IgD-negative memory B cell (primary cell): ENCODE data around the gene KCP. TPM values are rescaled to one million over a fixed set of nuclear protein-coding genes. Genes with fewer than 3 reads are reported as not detected.

Source experiments
- H3K27ac Mint-ChIP-seq, 3 donors: one replicate each; pipeline ENCODE4 v1.8.0; 2020 to 2022; ENCODE audit warnings: mild to moderate bottlenecking in 3 of 3, mixed read lengths in 3 of 3, moderate library complexity in 1 of 3
- H3K27me3 Mint-ChIP-seq: one replicate; pipeline ENCODE4 v1.8.0; 2021; ENCODE audit warnings: mixed read lengths
- H3K36me3 Mint-ChIP-seq: one replicate; pipeline ENCODE4 v1.8.0; 2020; ENCODE audit warnings: mild to moderate bottlenecking, mixed read lengths
- H3K4me1 Mint-ChIP-seq, 3 donors: one replicate each; pipeline ENCODE4 v1.8.0; 2020 to 2022; ENCODE audit warnings: mixed read lengths in 3 of 3, mild to moderate bottlenecking in 1 of 3
- H3K4me3 Mint-ChIP-seq, 4 donors: one replicate each; pipeline ENCODE4 v1.8.0; 2020 to 2022; ENCODE audit warnings: mild to moderate bottlenecking in 4 of 4, mixed read lengths in 4 of 4, moderate library complexity in 3 of 4
- H3K9me3 Mint-ChIP-seq, 3 donors: one replicate each; pipeline ENCODE4 v1.8.0; 2020 to 2021; ENCODE audit warnings: mixed read lengths in 3 of 3, mild to moderate bottlenecking in 1 of 3
- polyA plus RNA-seq: library from polyadenylated mRNA; unstranded; fragments of 300-500 nt; fragmentation: Illumina TruSeq; gene quantifications from one replicate; pipeline ENCODE4 v1.2.3, GENCODE V29; 2021

KCP gene
- polyA plus RNA-seq, 1 donor from 2014 or later: 0.26 TPM

DNA sequence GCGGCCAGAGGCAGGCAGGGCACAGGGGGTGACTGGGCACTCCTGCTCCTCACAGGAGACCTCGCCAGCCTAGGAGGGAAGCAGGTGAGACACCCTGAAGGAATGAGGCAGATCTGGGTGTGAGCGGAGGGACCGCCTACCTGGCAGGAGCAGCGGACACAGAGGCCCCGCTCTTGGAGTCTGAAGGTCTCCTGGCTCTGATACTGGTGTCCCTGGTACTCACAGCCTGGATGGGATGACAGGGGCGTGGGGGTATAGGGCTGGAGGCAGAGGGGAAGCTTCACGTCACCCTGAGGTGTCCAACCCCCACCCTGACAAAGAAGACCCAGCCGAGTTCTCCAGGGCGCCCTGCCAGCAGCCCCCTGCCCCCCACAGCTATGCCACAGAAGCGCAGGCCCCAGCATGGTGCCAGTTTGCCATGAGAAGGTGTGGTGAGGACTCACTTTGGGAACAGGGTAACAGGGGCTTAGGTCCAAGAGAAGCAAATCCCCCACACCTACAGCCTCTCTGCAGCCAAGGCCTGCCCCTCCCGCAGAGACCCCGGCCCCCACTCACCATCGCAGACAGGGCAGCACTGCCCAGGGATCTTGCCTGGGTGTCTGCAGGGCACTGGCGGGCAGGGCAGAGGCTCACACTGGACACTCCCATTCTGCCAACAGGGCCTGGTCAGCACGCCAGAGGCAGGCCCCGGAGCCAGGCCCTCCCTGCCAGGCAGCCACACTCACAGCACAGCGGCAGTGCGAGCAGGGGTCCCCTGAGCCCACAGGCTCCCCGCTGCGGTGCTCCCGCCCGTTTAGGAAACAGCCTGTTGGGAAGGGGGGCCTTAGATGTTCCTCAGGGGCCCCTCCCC lies 17.0 kb downstream of the KCP start:
- Mint-ChIP-seq H3K4me1 (no peaks in the 10 kb centered on the region), H3K36me3 (no peaks in the 10 kb centered on the region), H3K27ac (no peak overlapping the region), H3K4me3 (no peak overlapping the region), H3K27me3 (peaks cover 7% of the 10 kb centered on the region), H3K9me3 (peaks cover 0 to 6% (median 3%) of the 10 kb centered on the region in 3 donors)

GRCh38 chr7:128892521-128893250 lies 17.8 kb downstream of the KCP start:
- Mint-ChIP-seq H3K36me3 (no peaks in the 10 kb centered on the region), H3K4me3 (peak overlapping the region in 1 of 4 donors; percentile 59), H3K4me1 (no peaks in the 10 kb centered on the region), H3K27ac (no peak overlapping the region), H3K9me3 (peaks cover 0 to 2% (median 0%) of the 10 kb centered on the region in 3 donors), H3K27me3 (peaks cover 7% of the 10 kb centered on the region)

DNA sequence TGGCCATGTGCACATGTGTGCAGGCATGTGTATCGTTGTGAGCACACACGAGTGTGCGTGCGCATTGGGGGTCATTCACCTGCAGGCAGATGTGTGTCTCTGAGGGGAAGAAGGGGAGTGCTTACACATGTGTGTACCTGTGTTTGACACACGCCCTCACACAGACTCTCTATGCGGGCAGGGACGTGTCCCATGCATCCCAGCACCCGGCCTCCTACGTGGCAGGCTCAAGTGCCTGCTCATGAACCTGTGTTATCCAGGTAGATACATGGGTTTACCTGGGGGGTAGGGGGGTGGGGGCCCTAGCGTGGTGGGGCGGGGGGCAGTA lies 18.6 kb downstream of the KCP start:
- no peak overlapping the region for H3K27ac Mint-ChIP-seq
- H3K4me1 Mint-ChIP-seq: no peaks in the 10 kb centered on the region
- H3K9me3 Mint-ChIP-seq: peaks cover 0 to 1% (median 0%) of the 10 kb centered on the region in 3 donors
- peak overlapping the region in 2 of 4 donors; percentile 65 for H3K4me3 Mint-ChIP-seq
- H3K27me3 Mint-ChIP-seq: peaks cover 7% of the 10 kb centered on the region
- H3K36me3 Mint-ChIP-seq: no peaks in the 10 kb centered on the region

- Mint-ChIP-seq H3K27ac (no peak overlapping the region), H3K4me1 (no peaks in the 10 kb centered on the region), H3K27me3 (peaks cover 7% of the 10 kb centered on the region), H3K9me3 (no peaks in the 10 kb centered on the region), H3K4me3 (peak overlapping the region in 2 of 4 donors; percentile 65), H3K36me3 (no peaks in the 10 kb centered on the region)
These were observed 19.2 kb downstream of the KCP start for GRCh38 chr7:128891110-128891941.

- Mint-ChIP-seq H3K27me3 (peaks cover 9% of the 10 kb centered on the region), H3K9me3 (no peaks in the 10 kb centered on the region), H3K4me1 (no peaks in the 10 kb centered on the region), H3K4me3 (peak overlapping the region in 2 of 4 donors; percentile 51 to 72), H3K27ac (no peak overlapping the region), H3K36me3 (no peaks in the 10 kb centered on the region)
These were observed 20.0 kb downstream of the KCP start for GRCh38 chr7:128890306-128891109.

DNA sequence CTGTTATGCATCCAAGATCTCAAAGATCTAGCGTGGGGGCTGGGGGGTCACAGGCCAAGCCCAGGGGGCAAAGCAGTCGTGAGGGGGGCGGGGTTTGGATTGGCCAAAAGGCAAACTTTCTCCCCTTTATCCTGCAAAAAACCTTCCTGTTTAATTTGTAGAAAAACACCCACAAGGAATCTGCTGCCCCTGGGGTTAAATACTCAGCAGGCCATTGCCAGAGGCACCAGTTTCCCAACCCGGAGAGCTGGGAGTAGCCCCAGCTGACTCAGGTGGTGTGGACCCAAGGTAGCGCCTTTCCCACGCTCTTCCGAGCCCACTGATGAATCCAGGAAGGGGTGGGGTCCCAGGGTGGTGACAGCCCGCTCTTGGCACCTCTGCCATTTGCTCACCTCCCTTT lies 21.4 kb downstream of the KCP start:
- no peaks in the 10 kb centered on the region for H3K36me3 Mint-ChIP-seq
- H3K4me3 Mint-ChIP-seq: no peak overlapping the region
- H3K4me1 Mint-ChIP-seq: peaks cover 0 to 2% (median 0%) of the 10 kb centered on the region in 3 donors
- peak overlapping the region in 1 of 3 donors; percentile 40 for H3K27ac Mint-ChIP-seq
- peaks cover 9% of the 10 kb centered on the region for H3K27me3 Mint-ChIP-seq
- no peaks in the 10 kb centered on the region for H3K9me3 Mint-ChIP-seq

DNA sequence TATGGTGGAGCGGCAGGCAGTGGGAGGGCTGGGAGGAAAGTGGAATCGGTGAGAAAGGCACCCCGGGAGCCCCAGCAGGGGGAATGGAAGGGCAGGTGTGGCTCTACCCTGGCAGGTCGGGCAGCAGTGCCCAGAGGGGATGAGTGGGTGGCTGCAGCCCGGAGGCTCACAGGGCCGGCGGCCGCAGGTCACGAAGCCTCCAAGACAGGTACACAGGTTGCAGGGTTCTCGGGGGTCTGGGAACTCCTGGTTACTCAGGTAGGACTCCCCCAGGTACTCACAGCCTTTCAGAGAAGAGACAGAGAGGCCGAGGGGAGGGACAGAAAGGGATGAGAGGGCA lies 21.8 kb downstream of the KCP start:
- Mint-ChIP-seq H3K4me1 (peaks cover 0 to 3% (median under 1%) of the 10 kb centered on the region in 3 donors), H3K4me3 (no peak overlapping the region), H3K27ac (no peak overlapping the region), H3K9me3 (no peaks in the 10 kb centered on the region), H3K27me3 (peaks cover 9% of the 10 kb centered on the region), H3K36me3 (no peaks in the 10 kb centered on the region)

- Mint-ChIP-seq H3K36me3 (no peaks in the 10 kb centered on the region), H3K9me3 (no peaks in the 10 kb centered on the region), H3K4me1 (peaks cover 3 to 5% (median 4%) of the 10 kb centered on the region in 3 donors), H3K27ac (no peak overlapping the region), H3K27me3 (peaks cover 9% of the 10 kb centered on the region), H3K4me3 (no peak overlapping the region)
These were observed 22.3 kb downstream of the KCP start for GRCh38 chr7:128888039-128888755.

GRCh38 chr7:128887169-128888038 lies 23.1 kb downstream of the KCP start:
- peaks cover 3 to 6% (median 4%) of the 10 kb centered on the region in 3 donors for H3K4me1 Mint-ChIP-seq
- no peak overlapping the region for H3K4me3 Mint-ChIP-seq
- H3K9me3 Mint-ChIP-seq: no peaks in the 10 kb centered on the region

GRCh38 chr7:128886391-128887168 lies 23.9 kb downstream of the KCP start:
- Mint-ChIP-seq H3K36me3 (no peaks in the 10 kb centered on the region), H3K27ac (no peak overlapping the region), H3K4me3 (no peak overlapping the region), H3K27me3 (peaks cover 5% of the 10 kb centered on the region), H3K4me1 (peaks cover 3 to 6% (median 4%) of the 10 kb centered on the region in 3 donors), H3K9me3 (no peaks in the 10 kb centered on the region)

More at GRCh38 chr7:128887169-128888038, 23.1 kb downstream of the KCP start:
- Mint-ChIP-seq H3K36me3 (no peaks in the 10 kb centered on the region), H3K27ac (no peak overlapping the region), H3K27me3 (peaks cover 9% of the 10 kb centered on the region)

DNA sequence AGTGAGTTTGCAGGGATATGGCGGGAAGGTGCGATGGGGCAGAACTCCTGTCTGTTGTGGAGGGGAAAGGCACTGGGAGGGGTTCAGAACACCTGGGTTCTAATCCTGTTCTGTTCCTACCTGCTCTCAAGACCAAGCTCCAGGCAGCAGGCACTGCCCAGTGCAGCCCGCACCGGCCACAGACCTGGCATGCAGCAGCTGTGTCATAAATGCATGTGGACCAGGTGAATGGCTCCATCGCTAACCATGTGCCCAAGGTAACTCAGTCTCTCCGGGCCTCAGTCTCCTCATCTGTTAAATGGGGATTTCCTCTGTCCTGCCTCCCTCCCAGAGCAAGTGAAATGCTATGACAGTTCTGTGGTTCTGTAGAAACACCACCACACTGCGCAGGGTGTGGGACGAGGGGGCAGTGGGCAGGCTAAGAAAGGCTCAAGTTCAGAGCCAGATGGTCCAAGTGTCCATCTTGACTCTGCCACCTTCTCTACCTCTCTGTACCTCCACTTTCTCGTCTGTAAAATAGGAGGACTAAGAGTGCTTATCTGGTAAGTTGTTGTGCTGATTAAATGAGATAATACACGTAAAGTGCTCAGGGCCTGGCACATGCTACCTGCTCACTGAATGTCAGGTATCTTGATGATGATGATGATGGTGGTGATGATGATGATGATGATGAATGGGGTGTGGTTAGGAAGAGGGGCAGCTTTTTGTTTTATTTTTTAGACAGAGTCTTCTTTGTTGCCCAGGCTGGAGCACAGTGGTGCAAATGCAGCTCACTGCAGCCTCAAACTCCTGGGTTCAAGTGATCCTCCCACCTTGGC lies 24.9 kb downstream of the KCP start:
- Mint-ChIP-seq H3K9me3 (no peaks in the 10 kb centered on the region), H3K4me1 (peaks cover 3 to 6% (median 4%) of the 10 kb centered on the region in 3 donors), H3K4me3 (peak overlapping the region in 1 of 4 donors; percentile 59), H3K27me3 (peaks cover 5% of the 10 kb centered on the region), H3K36me3 (no peaks in the 10 kb centered on the region), H3K27ac (no peak overlapping the region)
